OCI-M2 (cell line): ENCODE measurements around the gene PASD1.

Experiments
- DNase-seq: peaks from one replicate; lab custom pipeline; 2025; ENCODE audit not compliant: unreplicated experiment; lab: John Stamatoyannopoulos, UW

Gene PASD1

DNA sequence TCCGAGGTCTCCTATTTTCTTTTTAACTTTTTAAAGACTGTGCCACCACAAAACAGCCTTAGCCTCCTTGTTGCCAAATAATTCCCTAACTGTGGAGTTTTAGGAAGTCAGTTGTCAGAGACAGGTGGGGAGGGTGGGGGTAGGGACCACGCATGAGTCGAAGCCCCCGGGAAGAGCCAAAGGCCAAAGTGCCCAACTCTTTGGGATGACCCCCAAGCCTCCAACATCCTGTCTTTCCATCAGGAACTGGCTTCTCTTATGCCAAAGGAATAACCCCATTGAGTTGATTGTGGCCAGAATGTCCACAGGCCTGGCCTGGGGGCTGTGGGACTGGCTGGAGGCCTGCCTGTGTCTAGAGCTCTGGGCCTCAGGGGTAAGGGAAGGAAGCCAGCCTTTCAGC is 137.6 kb downstream of the PASD1 start:
- DNase-seq, result no peak

DNA sequence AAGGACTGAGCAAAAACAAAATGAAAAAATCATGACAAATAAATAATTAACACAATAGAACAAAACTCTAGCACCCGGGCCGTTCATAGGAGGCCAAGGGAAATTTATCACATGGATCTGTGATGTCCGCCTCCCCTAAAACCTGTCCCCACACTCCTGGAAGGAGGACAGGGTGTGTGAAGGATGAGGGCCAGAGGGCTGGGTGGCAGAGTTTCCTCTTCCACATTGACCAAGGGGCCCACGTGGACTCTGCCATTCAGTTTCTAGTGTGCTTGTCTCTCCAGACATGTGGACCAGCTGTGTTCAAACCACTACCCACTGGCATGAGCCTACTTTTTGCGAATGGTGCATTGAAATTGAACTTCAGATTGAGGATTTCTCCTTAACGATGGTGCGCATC is 138.1 kb downstream of the PASD1 start:
- no peak for DNase-seq

DNA sequence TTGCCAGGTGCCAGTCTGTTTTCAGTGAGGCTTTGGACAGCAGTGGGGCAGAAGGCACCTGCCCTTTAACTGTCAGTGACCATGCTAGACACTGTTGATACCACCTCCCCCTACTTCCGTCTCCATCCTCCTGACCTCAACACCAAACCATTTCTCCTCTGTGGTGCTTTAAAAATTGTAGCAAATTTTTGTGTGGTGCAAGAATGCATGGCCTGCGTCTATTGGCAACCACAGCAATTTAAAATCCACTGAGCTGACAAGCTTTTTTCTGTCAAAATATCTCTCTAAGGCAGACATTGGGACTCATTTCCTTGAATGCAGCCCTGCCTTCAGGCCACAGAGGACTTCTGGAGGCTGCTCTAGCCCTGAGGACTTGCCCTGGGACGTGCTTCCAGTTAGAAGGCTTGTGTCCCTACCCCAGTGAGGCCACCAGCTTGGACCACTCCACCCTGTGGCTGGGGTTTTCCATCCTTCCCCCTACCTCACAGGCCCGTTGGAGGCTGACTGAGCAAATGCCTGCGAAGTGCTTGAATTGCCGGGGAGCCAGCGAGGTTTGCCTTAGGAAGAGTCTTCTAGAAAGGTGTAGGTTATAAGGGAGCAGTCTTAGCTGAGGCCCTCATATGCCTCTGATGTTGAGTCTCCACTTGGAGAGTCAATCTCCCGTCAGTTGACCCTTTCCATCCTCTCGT is 138.7 kb downstream of the PASD1 start:
- DNase-seq, result no peak

DNA sequence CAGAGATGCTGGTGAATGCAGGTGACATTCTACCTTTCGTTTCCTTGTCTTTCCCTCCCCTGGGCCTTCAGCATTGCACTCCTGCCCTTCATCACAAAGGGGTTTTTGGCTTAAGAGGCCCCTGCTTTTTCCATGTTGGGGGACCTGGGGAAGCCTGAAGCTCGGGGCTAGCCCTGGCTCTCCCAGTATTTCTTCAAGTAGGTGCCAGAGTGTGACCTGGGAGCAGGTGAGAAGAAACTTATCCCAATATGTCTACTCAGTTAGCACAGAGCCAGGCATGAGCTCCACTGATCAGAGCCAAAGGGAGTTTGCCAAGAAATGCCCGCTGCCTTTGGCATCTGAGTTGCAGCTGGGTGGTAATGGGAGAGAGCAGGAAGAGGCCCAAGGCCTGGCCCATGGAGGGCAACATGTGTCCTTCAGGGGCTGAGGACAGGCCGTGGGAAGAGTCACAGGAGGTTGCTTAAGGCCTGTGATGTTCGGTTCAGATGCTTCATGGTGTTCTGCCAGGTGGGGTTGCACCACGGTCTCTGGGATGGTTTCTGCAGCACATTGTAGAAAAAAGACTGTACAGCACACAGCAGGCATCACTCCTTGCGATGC is 139.4 kb downstream of the PASD1 start:
- no peak for DNase-seq

DNA sequence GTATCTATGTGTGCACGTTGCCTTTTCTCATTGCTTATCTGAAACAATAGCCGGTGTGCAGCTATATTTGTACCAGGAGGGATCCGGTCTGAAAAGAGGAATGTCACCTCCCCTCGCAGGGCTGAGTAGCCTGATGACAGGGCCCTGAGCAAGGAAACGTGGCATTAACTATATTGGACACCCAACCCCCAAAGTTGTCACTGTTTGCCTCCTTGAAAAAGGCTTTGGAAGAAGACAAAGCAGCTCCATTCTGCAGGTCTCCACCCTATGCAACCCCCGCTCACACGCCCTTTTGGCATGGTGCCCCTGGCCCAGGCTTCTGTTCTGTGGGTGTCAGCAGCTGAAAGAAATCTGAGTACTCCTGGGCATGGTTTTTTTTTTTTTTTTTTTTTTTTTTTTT is 140.0 kb downstream of the PASD1 start:
- DNase-seq, result no peak

DNA sequence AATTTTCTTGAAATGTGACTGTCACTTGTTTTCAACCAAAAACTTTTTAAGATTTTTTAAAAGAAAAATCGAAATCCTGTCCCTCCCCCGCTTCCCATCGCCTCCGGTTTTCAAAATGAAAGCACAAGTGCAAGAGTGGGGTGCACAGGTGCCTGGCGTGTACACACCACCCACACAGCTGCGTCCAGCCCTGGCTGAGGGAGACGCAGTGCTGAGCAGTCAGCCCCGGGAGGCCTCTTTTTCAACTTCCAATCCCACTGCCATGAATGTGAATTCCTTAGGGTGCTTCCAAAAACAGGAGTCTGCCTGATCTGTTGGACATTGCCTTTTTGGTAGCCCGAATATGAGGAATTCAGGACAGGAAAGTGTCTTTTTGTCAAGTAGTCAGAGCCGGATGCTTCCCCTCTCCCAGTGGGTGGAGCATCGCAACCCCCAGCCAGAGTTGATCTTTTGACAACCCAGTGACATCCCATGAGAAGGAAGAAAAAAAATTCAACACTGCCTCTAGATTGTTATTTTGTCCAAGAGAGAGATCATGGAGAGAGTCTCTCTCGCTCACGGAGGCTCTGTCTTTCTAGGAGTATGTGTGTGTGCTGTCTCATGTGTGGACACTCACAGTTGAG is 140.7 kb downstream of the PASD1 start:
- no peak for DNase-seq

DNA sequence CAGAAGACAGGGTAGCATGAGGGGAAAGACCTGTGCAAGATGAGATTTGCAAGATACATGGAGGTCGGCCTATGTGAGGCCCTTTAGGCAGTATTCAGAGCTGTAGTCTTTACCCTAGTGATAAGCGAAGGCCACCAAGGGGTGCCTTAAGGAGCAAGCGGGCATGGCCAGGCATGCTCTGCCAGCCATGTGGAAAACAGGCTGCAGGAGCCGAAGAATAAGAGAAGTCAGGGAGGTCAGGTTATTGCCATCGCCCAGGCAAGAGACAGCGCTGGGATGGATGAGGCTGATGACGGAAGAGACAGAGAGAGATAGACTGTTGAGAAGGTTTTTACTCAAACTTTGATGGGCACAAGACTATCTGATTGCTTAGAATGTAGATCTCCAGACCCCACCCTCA is 145.3 kb downstream of the PASD1 start:
- DNase-seq, result no peak

DNA sequence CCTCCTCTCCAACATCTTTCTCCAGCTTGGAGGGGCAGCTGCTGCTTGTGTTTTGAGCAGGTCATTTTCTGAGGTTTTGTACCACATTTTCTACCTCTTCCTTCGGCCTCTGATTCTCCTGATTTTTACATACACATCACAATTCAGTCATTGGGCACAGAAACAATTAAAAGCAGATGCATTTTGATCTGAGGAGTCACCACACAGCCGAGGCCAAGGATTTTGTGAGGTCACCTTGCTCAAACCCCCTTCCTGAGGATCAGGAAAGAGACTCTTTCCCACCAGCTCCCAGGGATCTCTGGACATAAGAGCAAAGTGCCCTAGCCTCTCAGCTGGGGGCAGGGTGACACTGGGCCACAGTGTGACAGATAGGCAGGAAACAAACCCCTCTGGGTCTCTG is 147.0 kb downstream of the PASD1 start:
- DNase-seq, result no peak

DNA sequence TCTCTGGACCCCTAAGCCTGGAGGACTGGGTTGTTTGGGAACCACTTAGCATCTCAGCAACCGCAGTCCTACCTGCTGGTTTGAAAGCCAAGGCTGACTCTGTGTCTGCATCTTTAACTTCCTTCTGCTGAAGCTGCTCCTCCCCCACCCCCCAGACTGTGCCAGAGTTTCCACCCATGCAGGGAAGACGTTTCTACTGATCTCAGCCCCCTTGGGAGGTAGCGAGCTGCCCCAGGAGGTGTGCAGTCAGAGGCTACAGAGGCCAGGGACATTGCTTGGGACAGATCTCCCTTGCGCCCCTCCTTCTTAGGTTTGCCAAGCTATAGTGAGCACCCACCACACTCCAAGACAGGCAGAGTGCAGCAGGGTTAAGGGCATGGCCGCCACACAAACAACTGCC is 147.7 kb downstream of the PASD1 start:
- no peak for DNase-seq

DNA sequence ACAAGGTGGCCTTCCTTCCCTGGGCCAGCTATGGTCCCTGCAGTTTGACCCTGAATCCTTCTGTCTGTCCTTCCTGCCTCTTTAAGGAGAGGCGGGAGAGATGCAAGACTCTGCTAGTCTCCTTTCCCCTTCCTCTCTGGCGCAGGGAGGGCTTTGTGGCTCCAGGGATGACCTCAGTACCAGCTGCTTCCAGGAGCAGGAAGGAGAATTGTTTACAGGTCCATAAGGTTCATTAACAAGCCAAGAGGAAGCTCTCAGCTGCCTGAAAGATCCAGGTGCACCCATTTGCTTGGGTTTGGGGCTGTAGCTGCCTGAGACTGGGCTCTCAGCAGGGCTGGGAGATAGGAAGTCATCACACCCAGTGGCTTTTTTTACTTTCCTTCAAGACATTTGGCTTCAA is 148.3 kb downstream of the PASD1 start:
- no peak for DNase-seq

DNA sequence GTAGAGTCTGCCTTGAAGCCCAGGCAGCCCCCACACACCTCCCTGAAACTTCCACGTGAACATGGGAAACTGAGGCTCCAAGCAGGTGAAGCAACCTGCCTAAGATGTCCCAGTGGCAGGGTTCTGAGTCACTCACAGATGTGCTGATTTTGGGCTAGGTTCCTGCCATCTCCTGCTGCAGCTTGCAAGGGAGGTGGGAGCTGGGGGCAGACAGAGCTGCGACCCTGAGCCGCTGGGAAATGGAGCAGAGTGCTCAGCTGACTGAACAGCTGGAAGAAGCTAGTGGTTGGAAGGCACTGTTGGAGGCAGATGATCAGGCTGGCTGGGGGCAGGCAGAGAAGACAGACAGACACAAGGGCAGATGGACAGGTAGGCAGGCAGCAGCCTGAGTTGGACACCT is 148.8 kb downstream of the PASD1 start:
- no peak for DNase-seq

DNA sequence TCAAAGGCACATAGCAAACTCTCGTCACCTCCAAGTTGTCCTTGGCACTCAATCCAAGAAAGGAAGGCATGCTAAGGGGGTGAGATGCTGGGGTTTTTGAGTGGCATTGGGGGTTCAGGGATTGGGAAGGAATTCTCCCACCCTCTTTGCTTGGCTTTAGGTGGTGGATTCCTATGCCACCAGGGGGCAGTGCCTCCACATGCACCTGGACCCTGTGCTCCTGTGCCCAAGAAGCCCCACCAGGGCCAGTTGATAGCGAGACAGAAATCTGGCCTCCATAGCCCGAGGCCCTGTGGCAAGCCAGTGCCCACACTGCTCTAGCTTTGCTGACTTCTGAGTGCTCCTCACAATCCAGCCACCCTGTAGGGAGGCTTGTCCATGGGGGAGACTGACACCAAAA is 150.4 kb downstream of the PASD1 start:
- DNase-seq, result no peak

DNA sequence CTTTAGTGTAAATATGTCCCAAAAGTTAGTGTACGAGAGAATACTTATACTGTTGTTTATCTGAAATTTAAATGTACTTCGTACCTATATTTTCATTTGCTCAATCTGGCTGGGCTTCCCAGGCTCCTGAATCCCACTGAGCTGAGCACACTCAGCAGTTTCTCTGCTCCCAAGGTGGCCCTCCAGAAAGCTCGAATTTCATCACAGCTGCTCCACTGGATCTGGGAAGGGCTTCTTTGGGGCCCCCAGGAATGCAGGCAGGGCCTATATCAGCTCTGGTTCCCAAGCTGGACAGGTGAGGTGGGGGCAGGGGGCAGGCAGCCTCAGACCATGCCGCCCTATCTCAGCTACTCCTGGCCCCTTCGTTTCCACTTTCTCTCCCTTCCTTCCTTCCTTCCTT is 150.9 kb downstream of the PASD1 start:
- DNase-seq, result no peak

DNA sequence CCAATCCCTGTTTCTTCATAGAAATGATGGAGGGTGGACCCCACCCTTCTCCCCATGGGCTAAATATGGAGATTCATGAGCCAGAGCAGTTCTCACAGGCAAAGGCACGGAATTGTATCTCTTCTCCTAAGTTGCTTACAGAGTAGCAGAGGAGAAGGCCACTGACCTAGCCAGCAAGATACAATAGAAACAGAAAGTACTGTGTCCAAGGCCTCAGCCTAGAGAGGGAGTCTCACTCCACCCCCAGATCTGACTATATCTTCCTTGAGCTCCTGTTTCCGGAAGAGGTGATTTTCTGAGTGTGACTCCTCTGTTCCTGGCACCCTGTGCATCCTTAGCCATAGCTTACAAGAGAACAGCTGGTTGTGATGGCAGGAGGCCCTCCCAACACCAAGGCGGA is 152.3 kb downstream of the PASD1 start, which contains the start of gene FATE1:
TSS of gene FATE1 (plus strand) at position 284 of the 400 bp plus-strand sequence. CDS start at position 369, 85 bp downstream.
- no peak for DNase-seq

DNA sequence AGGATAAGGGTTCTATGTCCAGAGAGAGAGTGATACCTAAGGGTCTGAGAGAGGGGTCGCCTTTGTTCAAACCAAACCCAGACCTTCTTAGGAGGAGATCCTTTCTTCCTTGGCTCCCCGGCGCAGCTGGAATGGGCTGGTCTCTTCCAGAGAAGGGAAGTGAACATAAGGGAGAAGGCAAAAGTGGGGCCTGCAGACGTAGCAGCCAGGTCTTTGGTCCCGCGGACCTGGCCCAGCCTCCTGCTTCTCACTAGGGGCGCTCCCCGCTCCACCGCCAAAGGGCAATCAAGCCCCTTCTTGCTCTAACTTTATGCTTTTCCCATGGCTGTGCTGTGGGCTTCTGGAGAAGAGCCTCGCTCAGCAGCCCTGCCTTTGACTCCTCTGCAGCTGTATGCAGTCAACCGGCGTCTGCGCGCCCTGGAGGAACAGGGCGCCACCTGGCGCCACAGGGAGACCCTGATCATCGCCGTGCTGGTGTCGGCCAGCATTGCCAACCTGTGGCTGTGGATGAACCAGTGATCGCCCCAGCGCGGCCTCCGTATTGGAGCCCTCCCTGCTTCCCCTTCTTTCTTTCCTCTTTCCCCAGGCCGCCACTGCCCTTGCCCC is 158.9 kb downstream of the PASD1 start:
- DNase-seq, result no peak

DNA sequence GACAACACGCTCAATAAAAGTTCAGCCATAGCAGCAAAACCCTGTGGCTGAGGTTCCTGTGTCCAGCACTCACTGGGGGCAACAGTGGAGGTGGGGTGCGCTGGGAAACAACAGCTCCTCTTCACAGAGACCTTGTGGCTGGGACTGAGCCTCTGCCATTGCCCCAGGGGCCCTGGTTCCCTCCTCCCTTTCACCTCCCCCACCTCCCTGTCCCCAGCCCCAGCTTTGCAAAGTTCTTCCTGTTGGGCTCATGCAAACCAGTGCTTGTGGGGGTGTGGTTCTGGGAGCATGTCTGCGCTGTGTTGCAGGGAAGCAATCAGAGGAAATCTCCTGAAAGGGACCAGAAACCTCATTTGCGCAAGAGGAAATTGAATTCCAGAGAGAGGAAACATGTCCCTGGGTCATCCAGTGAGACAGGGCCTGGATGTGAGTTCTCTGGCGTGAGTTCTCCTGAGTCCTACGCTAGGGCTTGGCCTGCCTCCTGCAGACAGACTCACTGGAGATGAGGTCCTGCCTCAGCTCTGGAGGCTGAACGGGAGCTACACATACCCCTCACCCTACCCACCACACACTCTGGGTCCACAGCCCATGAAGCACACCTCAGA is 159.8 kb downstream of the PASD1 start:
- no peak for DNase-seq

DNA sequence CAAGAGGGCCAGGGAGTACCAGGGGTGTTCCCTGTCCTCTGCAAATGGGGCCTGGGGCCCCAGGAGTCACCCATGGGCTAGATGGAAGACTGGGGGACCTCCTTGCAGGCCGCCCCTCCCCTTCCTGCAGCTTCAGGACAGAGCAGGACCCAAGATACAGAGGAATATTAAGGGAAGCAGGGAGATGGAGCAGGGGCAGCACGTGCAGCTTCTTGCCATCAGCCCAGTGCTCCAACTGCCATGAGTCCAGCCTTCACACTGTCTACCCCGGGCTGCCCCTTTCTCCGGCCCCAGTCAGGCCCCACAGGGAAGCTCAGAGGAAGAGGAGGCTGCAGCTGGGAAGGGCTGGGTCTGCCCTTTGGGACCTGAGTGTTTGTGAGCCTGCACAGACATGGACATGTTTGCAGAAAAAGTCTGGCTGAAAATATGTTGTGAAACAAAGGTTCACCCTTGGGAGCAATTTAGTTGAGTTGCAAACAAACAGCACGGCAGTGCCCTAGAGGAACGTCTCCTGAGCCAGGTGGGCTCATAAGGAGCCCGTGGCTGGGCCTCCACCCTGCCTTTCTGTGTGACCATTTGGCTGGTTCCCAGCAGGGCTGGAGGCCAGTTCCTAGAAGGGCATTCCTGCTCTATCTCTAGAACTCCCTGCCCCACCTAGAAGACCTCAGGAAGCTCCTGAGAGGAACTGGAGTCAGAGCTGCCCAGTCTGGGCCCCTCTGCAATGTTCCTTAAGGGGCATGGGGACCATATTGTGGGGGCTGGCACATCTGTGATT is 161.3 kb downstream of the PASD1 start:
- no peak for DNase-seq

DNA sequence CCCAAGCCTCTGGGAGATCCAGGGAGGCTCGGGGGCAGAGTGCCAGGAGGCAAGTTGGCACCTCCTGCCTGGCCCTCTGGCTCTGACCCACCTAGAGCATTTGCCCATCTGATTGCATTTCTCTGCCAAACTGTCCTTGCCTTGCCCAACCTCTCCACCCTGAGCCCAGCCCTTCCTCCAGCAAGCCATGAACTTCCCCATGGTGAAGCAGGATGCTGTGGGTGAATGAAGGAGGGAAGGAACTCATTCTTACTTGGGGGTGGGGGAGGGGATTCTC is 161.8 kb downstream of the PASD1 start:
- DNase-seq, result no peak
